Measurements from ENCODE around the gene MORC3.

MORC3 gene

GRCh38 chr21:36420571-36421339, 100.8 kb downstream of the MORC3 start:
- no peak for DNase-seq (ENCODE audit: low read depth in 1 of 2, low spot score in 1 of 2)

- no peak for DNase-seq (ENCODE audit: low read depth in 1 of 2, low spot score in 1 of 2)
These were observed 102.5 kb downstream of the MORC3 start for GRCh38 chr21:36422279-36423098.

- DNase-seq (ENCODE audit: low read depth in 1 of 2, low spot score in 1 of 2): no peak
These were observed 103.9 kb downstream of the MORC3 start for GRCh38 chr21:36423771-36424433.

- DNase-seq (ENCODE audit: low read depth in 1 of 2, low spot score in 1 of 2): no peak
These were observed 104.6 kb downstream of the MORC3 start for GRCh38 chr21:36424592-36424991.

GRCh38 chr21:36425286-36425685, 105.3 kb downstream of the MORC3 start:
- DNase-seq (ENCODE audit: low read depth in 1 of 2, low spot score in 1 of 2): no peak
